Bronchial epithelial cell (primary cell): ENCODE measurements around the gene SLC41A2. TPM values are rescaled to one million over a fixed set of nuclear protein-coding genes. Genes with fewer than 3 reads are reported as not detected.

ENCODE experiments used
- DNase-seq: peaks from one replicate; pipeline ENCODE4 v3.0.0-alpha.2; 2010; ENCODE audit warnings: low read depth
- FAIRE-seq: peaks from 2 replicates; lab custom pipeline; 2011; peaks lifted over from hg19 to GRCh38; lab: Jason Lieb, UNC
- H3K27me3 ChIP-seq: 2 replicates; pipeline ENCODE4 v1.5.1; 2011; ENCODE audit warnings: low read length; ENCODE audit not compliant: control insufficient read depth, insufficient read depth
- H3K36me3 ChIP-seq: 2 replicates; pipeline ENCODE4 v1.5.1; 2011; ENCODE audit warnings: low read length; ENCODE audit not compliant: control insufficient read depth, insufficient read depth
- H3K4me3 ChIP-seq: 2 replicates; pipeline ENCODE4 v1.5.1; 2011; ENCODE audit warnings: mild to moderate bottlenecking, low read depth, low read length, control low read depth
- CTCF ChIP-seq: IDR thresholded peaks from 2 replicates; pipeline ENCODE4 v1.5.1; 2011; ENCODE audit warnings: mild to moderate bottlenecking, moderate library complexity, low read length, control low read depth, inconsistent platforms; ENCODE audit not compliant: insufficient read depth, severe bottlenecking
- total RNA-seq: library from RNA; depleted of rRNA; stranded (reverse); fragments of >200 nt; gene quantifications from 2 replicates; pipeline ENCODE4 v1.2.1, GENCODE V29; 2014

Gene SLC41A2
- total RNA-seq, 1 donor from 2014 or later = 2.4 TPM

- H3K36me3 ChIP-seq = no peaks in the 10 kb centered on the region
- DNase-seq (no peak), FAIRE-seq (no peak)
- H3K4me3 ChIP-seq = no peak overlapping the region
- no peak for TF ChIP-seq CTCF
- no peaks in the 10 kb centered on the region for H3K27me3 ChIP-seq
Observed at GRCh38 chr12:104969343-104969742, 11.3 kb upstream of the SLC41A2 start.

GRCh38 chr12:104966677-104967076 is 8.6 kb upstream of the SLC41A2 start:
- Histone ChIP-seq H3K27me3 (no peaks in the 10 kb centered on the region), H3K36me3 (no peaks in the 10 kb centered on the region), H3K4me3 (no peak overlapping the region)
- DNase-seq (no peak), FAIRE-seq (no peak)
- no peak for TF ChIP-seq CTCF

GRCh38 chr12:104964856-104965205 is 6.7 kb upstream of the SLC41A2 start:
- H3K27me3 ChIP-seq = no peaks in the 10 kb centered on the region
- no peak for DNase-seq
- no peak for TF ChIP-seq CTCF
- FAIRE-seq = no peak
- no peaks in the 10 kb centered on the region for H3K36me3 ChIP-seq
- H3K4me3 ChIP-seq = no peak overlapping the region

GRCh38 chr12:104964167-104964855 is 6.2 kb upstream of the SLC41A2 start:
- TF ChIP-seq CTCF = no peak
- Histone ChIP-seq H3K27me3 (no peaks in the 10 kb centered on the region), H3K4me3 (no peak overlapping the region), H3K36me3 (no peaks in the 10 kb centered on the region)
- FAIRE-seq (no peak), DNase-seq (no peak)

GRCh38 chr12:104963757-104964156 is 5.7 kb upstream of the SLC41A2 start:
- Histone ChIP-seq H3K4me3 (no peak overlapping the region), H3K36me3 (no peaks in the 10 kb centered on the region), H3K27me3 (no peaks in the 10 kb centered on the region)
- no peak for FAIRE-seq
- no peak for DNase-seq
- no peak for TF ChIP-seq CTCF

GRCh38 chr12:104960464-104960863 is 2.4 kb upstream of the SLC41A2 start:
- no peak for TF ChIP-seq CTCF

More at GRCh38 chr12:104960464-104960863, 2.4 kb upstream of the SLC41A2 start:
- DNase-seq (no peak), FAIRE-seq (no peak)
- H3K4me3 ChIP-seq = no peak overlapping the region
- no peaks in the 10 kb centered on the region for H3K27me3 ChIP-seq
- no peaks in the 10 kb centered on the region for H3K36me3 ChIP-seq
